Upper lobe of left lung (tissue), 4 donors: Measurements from ENCODE around the gene ADGRE2.
"Not testable (repeated sequence)": the region's sequence is repeated elsewhere in the genome, so short reads cannot be mapped to it uniquely, and the experiment has no call there.

ENCODE experiments used
- CTCF ChIP-seq, 6 experiments: fragments of 450-650 bp in 4 of 6; fragments of 200-600 bp in 2 of 6; sonication (generic) in 2 of 6; IDR thresholded peaks; one replicate each; pipeline ENCODE4 v1.5.1; 2016 to 2019; ENCODE audit warnings: antibody characterized with exemption in 6 of 6
- EP300 ChIP-seq, 4 donors: sonication (generic); formaldehyde crosslinking; IDR thresholded peaks; one replicate each; pipeline ENCODE4 v1.5.1; 2017; ENCODE audit warnings: antibody characterized with exemption in 4 of 4, control low read depth in 2 of 4
- POLR2A ChIP-seq, 4 donors: fragments of 450-650 bp; IDR thresholded peaks; one replicate each; pipeline ENCODE4 v1.5.1; 2016 to 2017; ENCODE audit warnings: antibody characterized with exemption in 4 of 4, mild to moderate bottlenecking in 2 of 4
- POLR2AphosphoS5 ChIP-seq, 2 donors: sonication (generic); formaldehyde crosslinking; IDR thresholded peaks; one replicate each; pipeline ENCODE4 v1.5.1; 2017; ENCODE audit warnings: antibody characterized with exemption in 2 of 2

- not testable (repeated sequence) for TF ChIP-seq CTCF, EP300, POLR2A, POLR2AphosphoS5 (IDR thresholded peaks at IDR 0.05)
Measured at GRCh38 chr19:14781713-14782536, 3.6 kb upstream of the ADGRE2 start.
